ENCODE results near the gene CNOT11.

The CNOT11 gene

GRCh38 chr2:101251844-101252407, 760 bp upstream of the CNOT11 start:
- Histone ChIP-seq H3K4me3 (ENCODE audit: low read length) (peak overlapping the region; percentile 75), H3K9ac (ENCODE audit: low read length) (peak overlapping the region; percentile 63), H3K27ac (ENCODE audit: low read length) (peak overlapping the region; percentile 69; the same call in 1 of the 2 replicates), H3F3A (ENCODE audit: insufficient read depth, low read length) (peaks cover 17% of the 10 kb centered on the region), H3K36me3 (replicated peaks; ENCODE audit: insufficient read depth, low read length) (no peaks in the 10 kb centered on the region), H3K27me3 (replicated peaks; ENCODE audit: insufficient read depth, low read length) (no peaks in the 10 kb centered on the region), H3K4me1 (ENCODE audit: low read length) (peaks cover 9% of the 10 kb centered on the region), H4K20me1 (ENCODE audit: insufficient read depth, low read length) (no peaks in the 10 kb centered on the region), H3K9me3 (replicated peaks; ENCODE audit: insufficient read depth, low read length) (no peaks in the 10 kb centered on the region), H3K9me2 (replicated peaks; ENCODE audit: insufficient read depth, low read length) (no peaks in the 10 kb centered on the region), H2AFZ (ENCODE audit: low read length) (peak overlapping the region; percentile 91), H3K79me2 (ENCODE audit: low read length) (peaks cover 37% of the 10 kb centered on the region), H3K4me2 (ENCODE audit: low read depth, low read length) (peak overlapping the region; percentile 71)
- peak; percentile 50 for TF ChIP-seq CTCF (IDR thresholded peaks at IDR 0.05; ENCODE audit: low read length)
- TF ChIP-seq EZH2phosphoT487 (IDR thresholded peaks at IDR 0.05; ENCODE audit: low read length): no peak
- DNase-seq: peak; percentile 83

- peaks cover 9% of the 10 kb centered on the region for H3K4me1 ChIP-seq (ENCODE audit: low read length)
- peak overlapping the region; percentile 88 for H3K27ac ChIP-seq (ENCODE audit: low read length)
- H2AFZ ChIP-seq (ENCODE audit: low read length): peak overlapping the region; percentile 77
- TF ChIP-seq EZH2phosphoT487 (IDR thresholded peaks at IDR 0.05; ENCODE audit: low read length) (no peak), CTCF (IDR thresholded peaks at IDR 0.05; ENCODE audit: low read length) (0 out of 2 replicates have a peak, but pooled peaks have one; percentile 5), EZH2 (optimal IDR thresholded peaks at IDR 0.05; ENCODE audit: low read depth, low read length) (no peak)
- no peaks in the 10 kb centered on the region for H3K9me2 ChIP-seq (replicated peaks; ENCODE audit: insufficient read depth, low read length)
- H3K4me2 ChIP-seq (ENCODE audit: low read depth, low read length): peak overlapping the region; percentile 93
- no peaks in the 10 kb centered on the region for H3K36me3 ChIP-seq (replicated peaks; ENCODE audit: insufficient read depth, low read length)
- peak overlapping the region; percentile 93 for H3K4me3 ChIP-seq (ENCODE audit: low read length)
- H3K79me2 ChIP-seq (ENCODE audit: low read length): peaks cover 45% of the 10 kb centered on the region
- H3K9me3 ChIP-seq (replicated peaks; ENCODE audit: insufficient read depth, low read length): no peaks in the 10 kb centered on the region
- peak overlapping the region; percentile 96 for H3K9ac ChIP-seq (ENCODE audit: low read length)
- DNase-seq: peak; percentile 76
- H3K27me3 ChIP-seq (replicated peaks; ENCODE audit: insufficient read depth, low read length): no peaks in the 10 kb centered on the region
- peaks cover 17% of the 10 kb centered on the region for H3F3A ChIP-seq (ENCODE audit: insufficient read depth, low read length)
- H4K20me1 ChIP-seq (ENCODE audit: insufficient read depth, low read length): no peaks in the 10 kb centered on the region
These were observed 472 bp downstream of the CNOT11 start for GRCh38 chr2:101253013-101253702.

GRCh38 chr2:101253703-101254450, 1.2 kb downstream of the CNOT11 start:
- TF ChIP-seq EZH2phosphoT487 (IDR thresholded peaks at IDR 0.05; ENCODE audit: low read length) (no peak), EZH2 (optimal IDR thresholded peaks at IDR 0.05; ENCODE audit: low read depth, low read length) (no peak), CTCF (IDR thresholded peaks at IDR 0.05; ENCODE audit: low read length) (no peak)
- H3K4me3 ChIP-seq (ENCODE audit: low read length): peak overlapping the region; percentile 93
- H3K9me2 ChIP-seq (replicated peaks; ENCODE audit: insufficient read depth, low read length): no peaks in the 10 kb centered on the region
- no peaks in the 10 kb centered on the region for H3K36me3 ChIP-seq (replicated peaks; ENCODE audit: insufficient read depth, low read length)
- peak overlapping the region; percentile 77 for H2AFZ ChIP-seq (ENCODE audit: low read length)
- peaks cover 9% of the 10 kb centered on the region for H3K4me1 ChIP-seq (ENCODE audit: low read length)
- peak; percentile 14 for DNase-seq
- peaks cover 50% of the 10 kb centered on the region for H3K79me2 ChIP-seq (ENCODE audit: low read length)
- peaks cover 17% of the 10 kb centered on the region for H3F3A ChIP-seq (ENCODE audit: insufficient read depth, low read length)
- no peaks in the 10 kb centered on the region for H4K20me1 ChIP-seq (ENCODE audit: insufficient read depth, low read length)
- H3K4me2 ChIP-seq (ENCODE audit: low read depth, low read length): peak overlapping the region; percentile 93
- peak overlapping the region; percentile 96 for H3K9ac ChIP-seq (ENCODE audit: low read length)
- H3K27me3 ChIP-seq (replicated peaks; ENCODE audit: insufficient read depth, low read length): no peaks in the 10 kb centered on the region
- peak overlapping the region; percentile 88; the same call in 1 of the 2 replicates for H3K27ac ChIP-seq (ENCODE audit: low read length)
- H3K9me3 ChIP-seq (replicated peaks; ENCODE audit: insufficient read depth, low read length): no peaks in the 10 kb centered on the region
